HEK293 (cell line): ENCODE results near the gene AOAH.

Experiments used
- CTCF ChIA-PET: fragments of 350-600 bp; formaldehyde crosslinking; extraction: SDS; loops from one replicate; lab custom pipeline; 2021; ENCODE audit warnings: antibody characterized with exemption; lab: Yijun Ruan, JAX
- POLR2A ChIA-PET: fragments of 300-600 bp; formaldehyde crosslinking; extraction: SDS; loops from one replicate; lab custom pipeline; 2020; ENCODE audit warnings: antibody characterized with exemption, inconsistent platforms; lab: Yijun Ruan, JAX
- H3K27ac ChIP-seq: fragments of 200-500 bp; sonication (Bioruptor generic); 2 replicates; pipeline ENCODE4 v1.5.1; 2014; ENCODE audit warnings: low read depth, low read length, control low read depth, inconsistent platforms; ENCODE audit errors: extremely low read depth
- H3K36me3 ChIP-seq, 2 experiments: fragments of 200-500 bp in 1 of 2; sonication (Bioruptor generic) in 1 of 2; 1 replicate in 1 of 2; 2 replicates in 1 of 2; pipeline ENCODE4 v1.5.1; 2014 to 2017; ENCODE audit warnings: inconsistent platforms in 2 of 2, low read length in 2 of 2; ENCODE audit not compliant: control insufficient read depth in 2 of 2, insufficient read depth in 1 of 2
- H3K4me1 ChIP-seq: fragments of 200-500 bp; sonication (Bioruptor generic); 2 replicates; pipeline ENCODE4 v1.5.1; 2014; ENCODE audit warnings: mild to moderate bottlenecking, low read length, inconsistent platforms; ENCODE audit not compliant: control insufficient read depth, insufficient read depth
- H3K4me3 ChIP-seq: 2 replicates; pipeline ENCODE4 v1.5.1; 2011; ENCODE audit warnings: low read depth, mild to moderate bottlenecking, control low read depth, low read length, moderate library complexity
- H3K9me3 ChIP-seq: fragments of 200-500 bp; sonication (Bioruptor generic); 2 replicates; pipeline ENCODE4 v1.5.1; 2014; ENCODE audit warnings: low read depth, low read length, inconsistent platforms; ENCODE audit not compliant: control insufficient read depth, insufficient read depth
- ATF2 ChIP-seq: fragments of 450-650 bp; formaldehyde crosslinking; IDR thresholded peaks from 2 replicates; pipeline ENCODE4 v1.5.1; 2016; ENCODE audit warnings: missing biosample characterization, missing genetic modification characterization, low read depth
- PRDM1 ChIP-seq: fragments of 450-650 bp; formaldehyde crosslinking; IDR thresholded peaks from 2 replicates; pipeline ENCODE4; 2016; ENCODE audit warnings: missing biosample characterization, missing genetic modification characterization
- REPIN1 ChIP-seq: fragments of 450-650 bp; formaldehyde crosslinking; IDR thresholded peaks from 2 replicates; pipeline ENCODE4 v1.5.1; 2017; ENCODE audit warnings: missing biosample characterization, missing genetic modification characterization, low read depth
- YY2 ChIP-seq: fragments of 450-650 bp; formaldehyde crosslinking; IDR thresholded peaks from 2 replicates; pipeline ENCODE4 v1.5.1; 2016; ENCODE audit warnings: missing biosample characterization, missing genetic modification characterization
- ZNF146 ChIP-seq: fragments of 450-650 bp; formaldehyde crosslinking; IDR thresholded peaks from 2 replicates; pipeline ENCODE4 v1.5.1; 2016; ENCODE audit warnings: missing biosample characterization, missing genetic modification characterization
- ZNF169 ChIP-seq: fragments of 450-650 bp; formaldehyde crosslinking; IDR thresholded peaks from 2 replicates; pipeline ENCODE4 v1.5.1; 2016; ENCODE audit warnings: missing biosample characterization, missing genetic modification characterization
- ZNF24 ChIP-seq: fragments of 450-650 bp; formaldehyde crosslinking; IDR thresholded peaks from 2 replicates; pipeline ENCODE4 v1.5.1; 2016; ENCODE audit warnings: missing biosample characterization, missing genetic modification characterization
- ZNF274 ChIP-seq, 2 experiments: fragments of 200-500 bp in 1 of 2; fragments of 450-650 bp in 1 of 2; sonication (Bioruptor generic) in 1 of 2; formaldehyde crosslinking in 1 of 2; IDR thresholded peaks; 2 replicates each; pipeline versions ENCODE4 v1.5.1 to v1.6.1; 2014 to 2016; ENCODE audit warnings: borderline replicate concordance in 1 of 2, inconsistent platforms in 1 of 2, low read length in 1 of 2, missing biosample characterization in 1 of 2, missing genetic modification characterization in 1 of 2
- ZNF302 ChIP-seq: fragments of 450-650 bp; formaldehyde crosslinking; IDR thresholded peaks from 2 replicates; pipeline ENCODE4 v1.5.1; 2016; ENCODE audit warnings: missing biosample characterization, missing genetic modification characterization, low read depth
- ZNF394 ChIP-seq: fragments of 450-650 bp; formaldehyde crosslinking; IDR thresholded peaks from 2 replicates; pipeline ENCODE4 v1.5.1; 2016; ENCODE audit warnings: missing biosample characterization, missing genetic modification characterization, mild to moderate bottlenecking, moderate library complexity, borderline replicate concordance
- ZNF398 ChIP-seq: fragments of 450-650 bp; formaldehyde crosslinking; IDR thresholded peaks from 2 replicates; pipeline ENCODE4 v1.5.1; 2017; ENCODE audit warnings: missing biosample characterization, missing genetic modification characterization
- ZNF423 ChIP-seq: fragments of 450-650 bp; formaldehyde crosslinking; IDR thresholded peaks from 2 replicates; pipeline ENCODE4 v1.5.1; 2016; ENCODE audit warnings: missing biosample characterization, missing genetic modification characterization
- ZNF514 ChIP-seq: fragments of 450-650 bp; formaldehyde crosslinking; IDR thresholded peaks from 2 replicates; pipeline ENCODE4 v1.5.1; 2016; ENCODE audit warnings: missing biosample characterization, missing genetic modification characterization
- ZNF518A ChIP-seq: fragments of 450-650 bp; formaldehyde crosslinking; conservative IDR thresholded peaks from 2 replicates; pipeline ENCODE4 v1.5.1; 2016; ENCODE audit warnings: low read depth, missing biosample characterization, missing genetic modification characterization
- ZNF624 ChIP-seq: fragments of 450-650 bp; formaldehyde crosslinking; IDR thresholded peaks from 2 replicates; pipeline ENCODE4 v1.5.1; 2017; ENCODE audit warnings: missing biosample characterization, missing genetic modification characterization
- ZNF785 ChIP-seq: fragments of 450-650 bp; formaldehyde crosslinking; IDR thresholded peaks from 2 replicates; pipeline ENCODE4 v1.5.1; 2016; ENCODE audit warnings: missing biosample characterization, missing genetic modification characterization
- TF ChIP-seq, protein P1 (sequence below): fragments of 450-650 bp; formaldehyde crosslinking; IDR thresholded peaks from 2 replicates; pipeline ENCODE4 v1.5.1; 2016; ENCODE audit warnings: missing biosample characterization, missing genetic modification characterization
- TF ChIP-seq, protein P2 (sequence below): fragments of 450-650 bp; formaldehyde crosslinking; optimal IDR thresholded peaks from 2 replicates; pipeline ENCODE3; 2016; ENCODE audit warnings: missing biosample characterization, mild to moderate bottlenecking, missing genetic modification characterization
- TF ChIP-seq, protein P3 (sequence below): fragments of 450-650 bp; IDR thresholded peaks from 2 replicates; pipeline ENCODE4 v1.5.1; 2018; ENCODE audit warnings: missing biosample characterization, missing genetic modification characterization

AOAH gene

GRCh38 chr7:36597090-36597773, 127.1 kb downstream of the AOAH start:
- Histone ChIP-seq H3K36me3 (no peaks in the 10 kb centered on the region), H3K27ac (no peak overlapping the region), H3K4me3 (no peak overlapping the region), H3K9me3 (no peaks in the 10 kb centered on the region), H3K4me1 (no peaks in the 10 kb centered on the region)
- POLR2A ChIA-PET: no interaction called here
- TF ChIP-seq ZNF514 (tag by site-specific recombination) (no peak), ZNF302 (tag by site-specific recombination) (no peak), ZNF274 (IDR thresholded peaks at IDR 0.05; ENCODE audit: low read length) (no peak), ZNF274 (tag by site-specific recombination; IDR thresholded peaks at IDR 0.05; ENCODE audit: borderline replicate concordance) (no peak), ZNF423 (tag by site-specific recombination) (no peak), REPIN1 (tag by site-specific recombination) (no peak), YY2 (tag by site-specific recombination) (no peak), ZNF24 (tag by site-specific recombination) (no peak), ZNF169 (tag by site-specific recombination) (no peak), ZNF394 (tag by site-specific recombination) (no peak), ZNF785 (tag by site-specific recombination) (no peak), PRDM1 (tag by site-specific recombination) (no peak), ZNF624 (no peak)
- TF ChIP-seq, protein P1, sequence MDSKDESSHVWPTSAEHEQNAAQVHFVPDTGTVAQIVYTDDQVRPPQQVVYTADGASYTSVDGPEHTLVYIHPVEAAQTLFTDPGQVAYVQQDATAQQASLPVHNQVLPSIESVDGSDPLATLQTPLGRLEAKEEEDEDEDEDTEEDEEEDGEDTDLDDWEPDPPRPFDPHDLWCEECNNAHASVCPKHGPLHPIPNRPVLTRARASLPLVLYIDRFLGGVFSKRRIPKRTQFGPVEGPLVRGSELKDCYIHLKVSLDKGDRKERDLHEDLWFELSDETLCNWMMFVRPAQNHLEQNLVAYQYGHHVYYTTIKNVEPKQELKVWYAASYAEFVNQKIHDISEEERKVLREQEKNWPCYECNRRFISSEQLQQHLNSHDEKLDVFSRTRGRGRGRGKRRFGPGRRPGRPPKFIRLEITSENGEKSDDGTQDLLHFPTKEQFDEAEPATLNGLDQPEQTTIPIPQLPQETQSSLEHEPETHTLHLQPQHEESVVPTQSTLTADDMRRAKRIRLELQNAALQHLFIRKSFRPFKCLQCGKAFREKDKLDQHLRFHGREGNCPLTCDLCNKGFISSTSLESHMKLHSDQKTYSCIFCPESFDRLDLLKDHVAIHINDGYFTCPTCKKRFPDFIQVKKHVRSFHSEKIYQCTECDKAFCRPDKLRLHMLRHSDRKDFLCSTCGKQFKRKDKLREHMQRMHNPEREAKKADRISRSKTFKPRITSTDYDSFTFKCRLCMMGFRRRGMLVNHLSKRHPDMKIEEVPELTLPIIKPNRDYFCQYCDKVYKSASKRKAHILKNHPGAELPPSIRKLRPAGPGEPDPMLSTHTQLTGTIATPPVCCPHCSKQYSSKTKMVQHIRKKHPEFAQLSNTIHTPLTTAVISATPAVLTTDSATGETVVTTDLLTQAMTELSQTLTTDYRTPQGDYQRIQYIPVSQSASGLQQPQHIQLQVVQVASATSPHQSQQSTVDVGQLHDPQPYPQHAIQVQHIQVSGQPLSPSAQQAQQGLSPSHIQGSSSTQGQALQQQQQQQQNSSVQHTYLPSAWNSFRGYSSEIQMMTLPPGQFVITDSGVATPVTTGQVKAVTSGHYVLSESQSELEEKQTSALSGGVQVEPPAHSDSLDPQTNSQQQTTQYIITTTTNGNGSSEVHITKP: no peak
- TF ChIP-seq, protein P2, sequence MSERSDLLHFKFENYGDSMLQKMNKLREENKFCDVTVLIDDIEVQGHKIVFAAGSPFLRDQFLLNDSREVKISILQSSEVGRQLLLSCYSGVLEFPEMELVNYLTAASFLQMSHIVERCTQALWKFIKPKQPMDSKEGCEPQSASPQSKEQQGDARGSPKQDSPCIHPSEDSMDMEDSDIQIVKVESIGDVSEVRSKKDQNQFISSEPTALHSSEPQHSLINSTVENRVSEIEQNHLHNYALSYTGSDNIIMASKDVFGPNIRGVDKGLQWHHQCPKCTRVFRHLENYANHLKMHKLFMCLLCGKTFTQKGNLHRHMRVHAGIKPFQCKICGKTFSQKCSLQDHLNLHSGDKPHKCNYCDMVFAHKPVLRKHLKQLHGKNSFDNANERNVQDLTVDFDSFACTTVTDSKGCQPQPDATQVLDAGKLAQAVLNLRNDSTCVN: no peak
- CTCF ChIA-PET: no interaction called here

GRCh38 chr7:36594445-36594844, 129.8 kb downstream of the AOAH start:
- Histone ChIP-seq H3K27ac (no peak overlapping the region), H3K4me1 (no peaks in the 10 kb centered on the region), H3K9me3 (no peaks in the 10 kb centered on the region), H3K36me3 (no peaks in the 10 kb centered on the region), H3K4me3 (no peak overlapping the region)
- ChIA-PET POLR2A (no interaction called here), CTCF (interaction anchor here (0.9 kb wide), 1 partner anchor 10 kb away, joined by 3 read pairs; no protein-coding TSS in a partner anchor)
- TF ChIP-seq ATF2 (tag by site-specific recombination) (no peak), ZNF398 (tag by site-specific recombination) (no peak), PRDM1 (tag by site-specific recombination) (no peak), ZNF518A (tag by site-specific recombination) (no peak), ZNF146 (tag by site-specific recombination) (no peak)
- TF ChIP-seq, protein P3, sequence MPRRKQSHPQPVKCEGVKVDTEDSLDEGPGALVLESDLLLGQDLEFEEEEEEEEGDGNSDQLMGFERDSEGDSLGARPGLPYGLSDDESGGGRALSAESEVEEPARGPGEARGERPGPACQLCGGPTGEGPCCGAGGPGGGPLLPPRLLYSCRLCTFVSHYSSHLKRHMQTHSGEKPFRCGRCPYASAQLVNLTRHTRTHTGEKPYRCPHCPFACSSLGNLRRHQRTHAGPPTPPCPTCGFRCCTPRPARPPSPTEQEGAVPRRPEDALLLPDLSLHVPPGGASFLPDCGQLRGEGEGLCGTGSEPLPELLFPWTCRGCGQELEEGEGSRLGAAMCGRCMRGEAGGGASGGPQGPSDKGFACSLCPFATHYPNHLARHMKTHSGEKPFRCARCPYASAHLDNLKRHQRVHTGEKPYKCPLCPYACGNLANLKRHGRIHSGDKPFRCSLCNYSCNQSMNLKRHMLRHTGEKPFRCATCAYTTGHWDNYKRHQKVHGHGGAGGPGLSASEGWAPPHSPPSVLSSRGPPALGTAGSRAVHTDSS (tag by site-specific recombination): no peak
